OCI-LY3 (cell line): ENCODE results near the gene PDK1.

Source experiments
- CTCF ChIP-seq: fragments of 200-600, 300-600 bp; sonication (generic); IDR thresholded peaks from 2 replicates; pipeline ENCODE4 v1.5.1; 2014; ENCODE audit warnings: antibody characterized with exemption, low read length, low read depth
- EZH2phosphoT487 ChIP-seq: fragments of 200-600 bp; shearing (Covaris generic); IDR thresholded peaks from 2 replicates; pipeline ENCODE4 v1.6.1; 2018; ENCODE audit warnings: antibody characterized with exemption, mixed run types, low read depth

GRCh38 chr2:172510548-172510947, 45.3 kb upstream of the PDK1 start:
- TF ChIP-seq CTCF (no peak), EZH2phosphoT487 (no peak)
